ENCODE measurements around the gene CEP70.

GRCh38 chr3:138569090-138569489 lies 25.0 kb downstream of the CEP70 start:
- no peak for TF ChIP-seq CTCF (conservative IDR thresholded peaks at IDR 0.05; ENCODE audit: low read depth, low read length)
- no peak for TF ChIP-seq EZH2 (IDR thresholded peaks at IDR 0.05; ENCODE audit: borderline replicate concordance, low read depth, low read length, poor library complexity, severe bottlenecking)
